ENCODE results near the gene SEMA3D.

Gene SEMA3D

GRCh38 chr7:85115862-85116261, 71.0 kb downstream of the SEMA3D start:
- no peak for TF ChIP-seq POLR2A (IDR thresholded peaks at IDR 0.05; ENCODE audit: low read depth, low read length)
- TF ChIP-seq SPI1 (IDR thresholded peaks at IDR 0.05; ENCODE audit: low read depth, low read length): no peak
- no peak for TF ChIP-seq POLR2AphosphoS5 (IDR thresholded peaks at IDR 0.05; ENCODE audit: low read depth, low read length)
- no peak for TF ChIP-seq PAX5 (IDR thresholded peaks at IDR 0.05; ENCODE audit: insufficient read depth, low read length, severe bottlenecking)
- TF ChIP-seq TAF1 (IDR thresholded peaks at IDR 0.05; ENCODE audit: low read depth, low read length): no peak
- TF ChIP-seq POU2F2 (IDR thresholded peaks at IDR 0.05; ENCODE audit: low read depth, low read length): no peak
- DNase-seq (ENCODE audit: insufficient read length, low spot score) (no peak), FAIRE-seq (no peak)

DNA sequence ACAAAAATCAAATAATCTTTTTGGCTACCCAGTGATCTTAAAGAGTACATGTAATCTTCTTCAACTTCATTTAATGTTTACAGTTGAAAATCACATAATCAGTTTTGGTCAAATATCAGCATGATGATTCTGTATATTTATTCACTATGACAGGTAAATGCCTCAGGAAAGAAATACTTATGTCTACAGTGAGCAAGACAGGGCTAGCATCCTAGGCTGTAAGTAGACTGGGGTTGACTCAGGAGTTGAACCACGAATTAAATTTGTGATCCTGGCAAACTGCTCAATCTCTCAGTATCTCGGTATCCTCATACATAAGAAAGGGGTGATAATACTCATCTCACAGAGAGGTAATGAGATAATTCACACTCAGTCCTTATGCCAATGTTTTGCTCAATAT, 71.8 kb downstream of the SEMA3D start:
- no peak for DNase-seq (ENCODE audit: insufficient read length, low spot score)
- FAIRE-seq: no peak
- TF ChIP-seq PAX5 (IDR thresholded peaks at IDR 0.05; ENCODE audit: insufficient read depth, low read length, severe bottlenecking) (no peak), POLR2AphosphoS5 (IDR thresholded peaks at IDR 0.05; ENCODE audit: low read depth, low read length) (no peak), POLR2A (IDR thresholded peaks at IDR 0.05; ENCODE audit: low read depth, low read length) (no peak), SPI1 (IDR thresholded peaks at IDR 0.05; ENCODE audit: low read depth, low read length) (no peak)

DNA sequence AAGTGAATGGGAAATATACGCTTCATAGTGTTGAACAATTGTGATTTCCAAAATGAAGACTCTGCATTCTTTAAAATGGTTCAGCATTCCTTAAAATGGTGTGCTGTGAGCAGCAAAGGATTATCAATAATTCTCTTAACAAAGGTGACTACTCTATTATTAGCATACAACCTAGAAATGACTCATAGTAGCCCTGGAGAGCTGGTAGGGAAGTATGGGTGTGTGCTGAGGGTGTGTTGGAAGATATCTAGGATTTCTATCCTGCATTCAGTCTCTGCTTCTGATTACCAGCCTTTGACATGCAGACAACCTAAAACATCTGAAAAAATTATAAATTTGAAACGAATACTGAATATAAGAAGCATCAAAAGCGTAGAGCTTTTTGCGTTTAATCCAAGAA, 72.5 kb downstream of the SEMA3D start:
- TF ChIP-seq PAX5 (IDR thresholded peaks at IDR 0.05; ENCODE audit: insufficient read depth, low read length, severe bottlenecking) (no peak), TAF1 (IDR thresholded peaks at IDR 0.05; ENCODE audit: low read depth, low read length) (no peak), SPI1 (IDR thresholded peaks at IDR 0.05; ENCODE audit: low read depth, low read length) (no peak), POLR2A (IDR thresholded peaks at IDR 0.05; ENCODE audit: low read depth, low read length) (no peak)
- DNase-seq (ENCODE audit: insufficient read length, low spot score) (no peak), FAIRE-seq (no peak)

GRCh38 chr7:85111761-85112160, 75.1 kb downstream of the SEMA3D start:
- DNase-seq (ENCODE audit: insufficient read length, low spot score) (no peak), FAIRE-seq (no peak)
- no peak for TF ChIP-seq POLR2A (IDR thresholded peaks at IDR 0.05; ENCODE audit: low read depth, low read length)
- no peak for TF ChIP-seq POU2F2 (IDR thresholded peaks at IDR 0.05; ENCODE audit: low read depth, low read length)
- no peak for TF ChIP-seq PAX5 (IDR thresholded peaks at IDR 0.05; ENCODE audit: insufficient read depth, low read length, severe bottlenecking)
- no peak for TF ChIP-seq POLR2AphosphoS5 (IDR thresholded peaks at IDR 0.05; ENCODE audit: low read depth, low read length)

- no peak for TF ChIP-seq SPI1 (IDR thresholded peaks at IDR 0.05; ENCODE audit: low read depth, low read length)
- TF ChIP-seq POLR2A (IDR thresholded peaks at IDR 0.05; ENCODE audit: low read depth, low read length): no peak
- no peak for TF ChIP-seq TAF1 (IDR thresholded peaks at IDR 0.05; ENCODE audit: low read depth, low read length)
- no peak for TF ChIP-seq POU2F2 (IDR thresholded peaks at IDR 0.05; ENCODE audit: low read depth, low read length)
- TF ChIP-seq PAX5 (IDR thresholded peaks at IDR 0.05; ENCODE audit: insufficient read depth, low read length, severe bottlenecking): no peak
- no peak for TF ChIP-seq POLR2AphosphoS5 (IDR thresholded peaks at IDR 0.05; ENCODE audit: low read depth, low read length)
- no peak for FAIRE-seq
- no peak for DNase-seq (ENCODE audit: insufficient read length, low spot score)
Measured at GRCh38 chr7:85106719-85107118, 80.1 kb downstream of the SEMA3D start.

- no peak for DNase-seq (ENCODE audit: insufficient read length, low spot score)
- FAIRE-seq: no peak
- TF ChIP-seq TAF1 (IDR thresholded peaks at IDR 0.05; ENCODE audit: low read depth, low read length) (no peak), POLR2A (IDR thresholded peaks at IDR 0.05; ENCODE audit: low read depth, low read length) (no peak), SPI1 (IDR thresholded peaks at IDR 0.05; ENCODE audit: low read depth, low read length) (no peak), PAX5 (IDR thresholded peaks at IDR 0.05; ENCODE audit: insufficient read depth, low read length, severe bottlenecking) (no peak), POU2F2 (IDR thresholded peaks at IDR 0.05; ENCODE audit: low read depth, low read length) (no peak), POLR2AphosphoS5 (IDR thresholded peaks at IDR 0.05; ENCODE audit: low read depth, low read length) (no peak)
Measured at GRCh38 chr7:85104432-85105205, 82.2 kb downstream of the SEMA3D start.

DNA sequence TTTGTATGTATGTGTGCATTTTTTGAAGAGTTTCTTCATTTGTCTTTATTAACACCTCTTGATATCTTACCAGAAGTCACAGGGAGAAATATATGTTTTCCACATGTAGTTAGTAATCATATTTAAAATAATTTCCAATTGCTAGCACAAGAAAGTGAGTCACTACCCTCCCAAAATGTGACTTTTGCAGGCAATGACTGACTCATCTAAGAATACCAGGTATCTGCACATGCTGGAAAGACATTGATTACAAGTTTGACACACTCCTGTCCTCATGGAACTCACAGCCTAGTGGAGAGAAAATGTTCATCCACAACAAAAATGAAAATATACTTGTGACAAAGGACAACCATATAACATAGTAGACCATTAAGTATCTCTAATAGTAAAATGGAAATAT, 82.9 kb downstream of the SEMA3D start:
- TF ChIP-seq PAX5 (IDR thresholded peaks at IDR 0.05; ENCODE audit: insufficient read depth, low read length, severe bottlenecking) (no peak), POLR2AphosphoS5 (IDR thresholded peaks at IDR 0.05; ENCODE audit: low read depth, low read length) (no peak), TAF1 (IDR thresholded peaks at IDR 0.05; ENCODE audit: low read depth, low read length) (no peak)
- FAIRE-seq: no peak
- DNase-seq (ENCODE audit: insufficient read length, low spot score): no peak

GRCh38 chr7:85103357-85103756, 83.5 kb downstream of the SEMA3D start:
- FAIRE-seq (no peak), DNase-seq (ENCODE audit: insufficient read length, low spot score) (no peak)
- TF ChIP-seq POLR2A (IDR thresholded peaks at IDR 0.05; ENCODE audit: low read depth, low read length) (no peak), POLR2AphosphoS5 (IDR thresholded peaks at IDR 0.05; ENCODE audit: low read depth, low read length) (no peak), TAF1 (IDR thresholded peaks at IDR 0.05; ENCODE audit: low read depth, low read length) (no peak), POU2F2 (IDR thresholded peaks at IDR 0.05; ENCODE audit: low read depth, low read length) (no peak), PAX5 (IDR thresholded peaks at IDR 0.05; ENCODE audit: insufficient read depth, low read length, severe bottlenecking) (no peak), SPI1 (IDR thresholded peaks at IDR 0.05; ENCODE audit: low read depth, low read length) (no peak)

- no peak for FAIRE-seq
- DNase-seq (ENCODE audit: insufficient read length, low spot score): no peak
- no peak for TF ChIP-seq POLR2AphosphoS5 (IDR thresholded peaks at IDR 0.05; ENCODE audit: low read depth, low read length)
- TF ChIP-seq SPI1 (IDR thresholded peaks at IDR 0.05; ENCODE audit: low read depth, low read length): no peak
- TF ChIP-seq TAF1 (IDR thresholded peaks at IDR 0.05; ENCODE audit: low read depth, low read length): no peak
- no peak for TF ChIP-seq POU2F2 (IDR thresholded peaks at IDR 0.05; ENCODE audit: low read depth, low read length)
- TF ChIP-seq PAX5 (IDR thresholded peaks at IDR 0.05; ENCODE audit: insufficient read depth, low read length, severe bottlenecking): no peak
- no peak for TF ChIP-seq POLR2A (IDR thresholded peaks at IDR 0.05; ENCODE audit: low read depth, low read length)
Measured at GRCh38 chr7:85102813-85103350, 84.0 kb downstream of the SEMA3D start.

GRCh38 chr7:85101347-85101746, 85.5 kb downstream of the SEMA3D start:
- FAIRE-seq (no peak), DNase-seq (ENCODE audit: insufficient read length, low spot score) (no peak)
- TF ChIP-seq TAF1 (IDR thresholded peaks at IDR 0.05; ENCODE audit: low read depth, low read length) (no peak), SPI1 (IDR thresholded peaks at IDR 0.05; ENCODE audit: low read depth, low read length) (no peak), PAX5 (IDR thresholded peaks at IDR 0.05; ENCODE audit: insufficient read depth, low read length, severe bottlenecking) (no peak), POLR2A (IDR thresholded peaks at IDR 0.05; ENCODE audit: low read depth, low read length) (no peak), POLR2AphosphoS5 (IDR thresholded peaks at IDR 0.05; ENCODE audit: low read depth, low read length) (no peak), POU2F2 (IDR thresholded peaks at IDR 0.05; ENCODE audit: low read depth, low read length) (no peak)

Measured in GM12891 (cell line).